Measurements from ENCODE around the gene NBPF19. TPM values are rescaled to one million over a fixed set of nuclear protein-coding genes. Genes with fewer than 3 reads are reported as not detected.

Gene NBPF19
- 0.20 and 0.30 TPM in 2 replicates for total RNA-seq

GRCh38 chr1:149474745-149475144, at the start of gene NBPF19:
Gene NBPF19, plus strand, starts transcription at chr1:149475045. Its CDS starts 888 bp downstream, at chr1:149475933.

Other genes starting within 250 kb of the NBPF19 start
- gene PPIAL4C, start 108.8 kb downstream of the NBPF19 start, total RNA-seq, result not detected in 2 replicates